GM12874 (cell line): ENCODE results near the gene NPAS3.

ENCODE experiments used
- CTCF ChIP-seq: IDR thresholded peaks from 2 replicates; pipeline ENCODE4 v1.5.1; 2011; ENCODE audit warnings: low read depth, mild to moderate bottlenecking, control low read depth, low read length, moderate library complexity; ENCODE audit not compliant: insufficient read depth

The NPAS3 gene

DNA sequence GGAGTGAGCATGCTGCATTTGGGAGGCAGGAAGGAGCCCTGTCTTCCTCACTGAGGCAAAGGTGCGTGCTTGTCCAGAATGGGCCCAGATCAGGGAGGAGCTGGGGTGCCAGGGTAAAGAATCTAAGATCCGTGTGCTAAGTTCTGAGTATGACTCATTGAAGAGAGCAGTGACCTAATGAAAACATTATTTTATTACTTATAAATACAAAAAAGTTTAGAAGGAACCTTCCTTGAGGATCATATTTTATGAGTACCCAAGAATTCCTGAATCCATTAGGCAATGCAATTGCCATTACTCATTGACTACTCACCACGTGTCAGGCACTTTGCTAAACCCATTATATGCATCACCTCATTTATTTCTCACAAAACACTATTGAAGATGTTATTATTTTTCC, 747.5 kb downstream of the NPAS3 start:
- no peak for TF ChIP-seq CTCF

DNA sequence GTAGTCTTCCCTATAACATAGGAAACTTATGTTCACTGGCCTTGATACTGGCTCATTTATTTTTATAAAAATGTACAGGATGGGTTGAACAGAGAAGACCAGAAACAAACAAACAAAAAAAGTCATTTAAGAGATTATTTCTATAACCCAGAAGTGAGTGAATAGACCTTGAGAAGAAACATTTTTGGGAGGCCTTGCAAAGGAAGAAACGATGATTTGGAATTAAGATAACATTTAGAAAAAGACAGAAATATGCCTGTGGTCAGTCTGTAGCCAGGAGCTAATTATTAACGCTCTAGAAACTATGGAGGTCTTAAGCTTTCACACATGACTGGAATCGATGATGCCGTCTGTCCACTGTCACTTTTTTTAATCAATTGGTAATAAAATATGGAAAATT, 748.2 kb downstream of the NPAS3 start:
- no peak for TF ChIP-seq CTCF

- no peak for TF ChIP-seq CTCF
These were observed 751.0 kb downstream of the NPAS3 start for GRCh38 chr14:33689680-33690079.

GRCh38 chr14:33691907-33692306, 753.2 kb downstream of the NPAS3 start:
- no peak for TF ChIP-seq CTCF

- no peak for TF ChIP-seq CTCF
These were observed 754.1 kb downstream of the NPAS3 start for GRCh38 chr14:33692762-33693161.

GRCh38 chr14:33693237-33693636, 754.6 kb downstream of the NPAS3 start:
- TF ChIP-seq CTCF = no peak

DNA sequence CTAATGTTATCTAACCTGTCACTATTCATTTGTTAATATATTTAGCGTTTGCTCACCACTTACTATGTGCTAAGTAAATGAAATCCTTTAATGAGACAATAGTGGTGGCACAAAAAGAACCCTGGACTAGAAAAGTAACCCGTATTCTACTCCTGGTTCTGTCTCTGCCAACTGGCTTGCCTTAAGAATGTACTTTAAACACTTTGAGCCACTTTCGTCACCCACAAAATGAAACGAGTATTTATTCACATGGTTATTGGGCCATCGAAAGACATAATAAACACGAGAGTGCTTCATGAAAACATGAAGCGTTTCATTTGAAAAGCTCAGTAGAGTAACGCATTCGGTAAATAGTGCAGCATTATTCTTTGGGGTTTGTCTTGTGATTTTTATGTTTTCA, 757.5 kb downstream of the NPAS3 start:
- no peak for TF ChIP-seq CTCF

DNA sequence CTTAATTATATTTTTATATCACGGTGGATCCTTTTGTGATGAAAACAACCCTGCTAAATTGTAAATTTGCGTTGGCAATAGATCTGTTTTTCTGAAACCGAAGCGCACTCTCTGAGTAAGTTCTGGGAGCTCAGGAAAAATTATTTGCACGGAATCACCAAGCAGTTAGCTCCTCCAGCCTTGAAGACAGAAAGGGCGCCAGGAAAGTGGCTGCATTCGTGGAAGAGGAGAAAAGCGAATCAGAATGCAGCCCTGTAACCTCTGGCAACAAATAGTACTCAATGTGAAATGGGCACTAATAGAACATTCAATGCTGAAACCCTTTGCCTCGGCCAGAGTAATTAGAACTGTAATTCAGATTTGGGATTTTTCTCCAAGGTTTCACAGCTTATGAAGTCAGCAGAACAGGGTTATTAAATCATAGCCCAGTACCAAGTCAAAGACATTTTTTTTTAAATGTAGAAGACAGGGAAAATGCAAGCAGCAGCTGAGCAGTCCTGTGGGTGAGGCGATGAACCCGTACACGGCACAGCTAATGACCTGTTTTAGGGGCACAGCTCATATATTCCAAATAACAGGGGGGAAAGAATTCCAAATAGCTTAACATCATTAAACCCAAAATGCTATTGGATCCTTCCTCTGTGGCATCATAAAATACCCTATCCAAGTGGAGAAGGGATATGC, 760.8 kb downstream of the NPAS3 start:
- no peak for TF ChIP-seq CTCF
